ENCODE results near the gene PDZD2. TPM values are rescaled to one million over a fixed set of nuclear protein-coding genes. Genes with fewer than 3 reads are reported as not detected.
A peak's percentile ranks its signal among the peaks of the same experiment; 100 is the strongest.

PDZD2 gene
- total RNA-seq, 4 donors from 2014 or later: 13.7 to 26.7 (median 24.1) TPM

GRCh38 chr5:31924005-31924404 is 285.1 kb downstream of the PDZD2 start:
- Histone ChIP-seq H3K27ac (no peak overlapping the region), H3K4me3 (no peak overlapping the region), H3K27me3 (no peaks in the 10 kb centered on the region), H3K4me1 (peaks cover 0 to 21% (median 0%) of the 10 kb centered on the region in 3 donors), H3K36me3 (no peaks in the 10 kb centered on the region), H3K9me3 (no peaks in the 10 kb centered on the region)
- no peak for DNase-seq
- TF ChIP-seq, protein P1, sequence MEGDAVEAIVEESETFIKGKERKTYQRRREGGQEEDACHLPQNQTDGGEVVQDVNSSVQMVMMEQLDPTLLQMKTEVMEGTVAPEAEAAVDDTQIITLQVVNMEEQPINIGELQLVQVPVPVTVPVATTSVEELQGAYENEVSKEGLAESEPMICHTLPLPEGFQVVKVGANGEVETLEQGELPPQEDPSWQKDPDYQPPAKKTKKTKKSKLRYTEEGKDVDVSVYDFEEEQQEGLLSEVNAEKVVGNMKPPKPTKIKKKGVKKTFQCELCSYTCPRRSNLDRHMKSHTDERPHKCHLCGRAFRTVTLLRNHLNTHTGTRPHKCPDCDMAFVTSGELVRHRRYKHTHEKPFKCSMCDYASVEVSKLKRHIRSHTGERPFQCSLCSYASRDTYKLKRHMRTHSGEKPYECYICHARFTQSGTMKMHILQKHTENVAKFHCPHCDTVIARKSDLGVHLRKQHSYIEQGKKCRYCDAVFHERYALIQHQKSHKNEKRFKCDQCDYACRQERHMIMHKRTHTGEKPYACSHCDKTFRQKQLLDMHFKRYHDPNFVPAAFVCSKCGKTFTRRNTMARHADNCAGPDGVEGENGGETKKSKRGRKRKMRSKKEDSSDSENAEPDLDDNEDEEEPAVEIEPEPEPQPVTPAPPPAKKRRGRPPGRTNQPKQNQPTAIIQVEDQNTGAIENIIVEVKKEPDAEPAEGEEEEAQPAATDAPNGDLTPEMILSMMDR (IDR thresholded peaks at IDR 0.05): no peak
- no peak for TF ChIP-seq POLR2A (IDR thresholded peaks at IDR 0.05)
- intact Hi-C loops (cut with DNase I): no loop called here
- WGBS, 2 donors: 88 to 100% methylated on average over 4 to 5 of the region's 5 CpGs

DNA sequence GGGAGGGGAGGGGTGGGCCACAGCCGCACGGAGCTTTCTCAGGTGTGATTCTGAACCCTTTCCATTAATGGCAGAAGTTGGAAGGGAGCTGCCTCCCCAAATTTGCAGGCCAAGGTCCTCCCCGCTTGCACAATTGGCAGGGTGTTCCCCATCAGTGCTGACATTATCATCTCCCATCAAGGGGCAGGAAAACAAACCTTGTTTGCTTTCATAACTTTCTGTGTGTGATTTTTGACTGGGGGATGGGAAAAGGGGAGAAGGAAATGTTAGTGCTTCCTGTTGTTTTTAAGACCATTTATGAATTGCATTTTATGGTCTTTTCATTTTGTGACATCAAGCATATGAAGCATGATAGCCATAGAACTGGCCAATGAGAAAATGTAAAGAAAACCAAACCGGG is 292.9 kb downstream of the PDZD2 start:
- peaks cover 8 to 52% (median 9%) of the 10 kb centered on the region in 3 donors for H3K4me1 ChIP-seq
- 80 to 96% methylated on average over 4 of the region's 4 CpGs for WGBS, 2 donors
- intact Hi-C loops (cut with DNase I): no loop called here

GRCh38 chr5:31934156-31934555 is 295.2 kb downstream of the PDZD2 start:
- no peak overlapping the region for H3K4me3 ChIP-seq
- H3K4me1 ChIP-seq: peaks cover 8 to 70% (median 13%) of the 10 kb centered on the region in 3 donors
- TF ChIP-seq, protein P1 (IDR thresholded peaks at IDR 0.05): no peak
- TF ChIP-seq POLR2A (IDR thresholded peaks at IDR 0.05): no peak
- no peaks in the 10 kb centered on the region for H3K9me3 ChIP-seq
- H3K27ac ChIP-seq: peak overlapping the region; percentile 64 to 87 (median 76)
- DNase-seq: no peak
- intact Hi-C loops (cut with DNase I): no loop called here
- no peaks in the 10 kb centered on the region for H3K27me3 ChIP-seq
- no peaks in the 10 kb centered on the region for H3K36me3 ChIP-seq
- 37 to 38% methylated on average over 4 of the region's 4 CpGs for WGBS, 2 donors

More for the DNA sequence above, 292.9 kb downstream of the PDZD2 start:
- H3K27ac ChIP-seq: no peak overlapping the region
- no peak overlapping the region for H3K4me3 ChIP-seq
- no peaks in the 10 kb centered on the region for H3K27me3 ChIP-seq
- no peak for TF ChIP-seq POLR2A (IDR thresholded peaks at IDR 0.05)
- TF ChIP-seq, protein P1 (IDR thresholded peaks at IDR 0.05): no peak
- DNase-seq: no peak
- no peaks in the 10 kb centered on the region for H3K36me3 ChIP-seq
- H3K9me3 ChIP-seq: no peaks in the 10 kb centered on the region

GRCh38 chr5:31935496-31936369 is 296.8 kb downstream of the PDZD2 start:
- Histone ChIP-seq H3K9me3 (no peaks in the 10 kb centered on the region), H3K36me3 (no peaks in the 10 kb centered on the region), H3K4me3 (peak overlapping the region; percentile 13 to 47 (median 20)), H3K27ac (peak overlapping the region; percentile 79 to 87 (median 80)), H3K4me1 (peaks cover 12 to 79% (median 23%) of the 10 kb centered on the region in 3 donors), H3K27me3 (no peaks in the 10 kb centered on the region)
- TF ChIP-seq POLR2A (IDR thresholded peaks at IDR 0.05): peak in 1 of 4 donors; percentile 48
- TF ChIP-seq, protein P1 (IDR thresholded peaks at IDR 0.05): no peak
- intact Hi-C loops (cut with DNase I): no loop called here
- no peak for DNase-seq
- 25 to 28% methylated on average over 9 to 10 of the region's 10 CpGs for WGBS, 2 donors

- H3K36me3 ChIP-seq: no peaks in the 10 kb centered on the region
- intact Hi-C loops (cut with DNase I): no loop called here
- peak overlapping the region; percentile 13 to 47 (median 20) for H3K4me3 ChIP-seq
- TF ChIP-seq POLR2A (IDR thresholded peaks at IDR 0.05): no peak
- TF ChIP-seq, protein P1 (IDR thresholded peaks at IDR 0.05): no peak
- H3K27me3 ChIP-seq: no peaks in the 10 kb centered on the region
- peaks cover 12 to 88% (median 31%) of the 10 kb centered on the region in 3 donors for H3K4me1 ChIP-seq
- peak overlapping the region; percentile 71 to 87 (median 80) for H3K27ac ChIP-seq
- no peaks in the 10 kb centered on the region for H3K9me3 ChIP-seq
- DNase-seq: no peak
- 12 to 25% methylated on average over 5 of the region's 5 CpGs for WGBS, 2 donors
Measured at GRCh38 chr5:31936683-31937082, 297.8 kb downstream of the PDZD2 start.
